ENCODE results near the gene ADCY10. TPM values are rescaled to one million over a fixed set of nuclear protein-coding genes. Genes with fewer than 3 reads are reported as not detected.
A peak's percentile ranks its signal among the peaks of the same experiment; 100 is the strongest.

Gene ADCY10
- total and polyA plus RNA-seq, 2 of the 8 experiments (the other 6 are each of a cell fraction or from before 2014, with no cell fraction given): 0.02 TPM; not detected in 1

- FAIRE-seq (no peak), DNase-seq (ENCODE audit: low read depth in 1 of 2, low spot score in 2 of 2) (no peak)
- H2AK5ac ChIP-seq (ENCODE audit: low read depth, low read length): 0 out of 2 replicates have a peak overlapping the region, but pooled peaks have one; percentile 18
- H2BK20ac ChIP-seq (ENCODE audit: low read length): no peak overlapping the region
- H3K27ac ChIP-seq (ENCODE audit: low read depth, low read length): no peak overlapping the region
- H2BK12ac ChIP-seq (ENCODE audit: low read depth, low read length): no peak overlapping the region
- CTCF ChIA-PET (ENCODE audit: partially characterized antibody): no interaction called here
- no peak overlapping the region for H3K4me2 ChIP-seq (ENCODE audit: insufficient read depth in 1 of 2, low read depth in 2 of 2, low read length in 2 of 2)
- no peaks in the 10 kb centered on the region for H3K79me1 ChIP-seq (ENCODE audit: low read depth, low read length)
- H3K23ac ChIP-seq (ENCODE audit: insufficient read length): no peak overlapping the region
- peaks cover 13 to 17% of the 10 kb centered on the region in 2 experiments for H3K9me3 ChIP-seq (ENCODE audit: insufficient read depth in 2 of 2, low read depth in 1 of 2, low read length in 1 of 2)
- no peaks in the 10 kb centered on the region for H4K20me1 ChIP-seq (replicated peaks in 1 of 2; ENCODE audit: control insufficient read depth in 1 of 2, insufficient read depth in 2 of 2, low read length in 2 of 2)
- peaks cover 0 to under 1% (median 0%) of the 10 kb centered on the region in 4 experiments; a peak in 1 of 7 replicates for H3K4me1 ChIP-seq (replicated peaks in 1 of 4; ENCODE audit: control insufficient read depth in 3 of 4, insufficient read depth in 4 of 4, low read length in 3 of 4)
- H2AFZ ChIP-seq (ENCODE audit: low read length): no peak overlapping the region
- H2BK5ac ChIP-seq (ENCODE audit: low read depth, low read length): no peak overlapping the region
- H2BK15ac ChIP-seq (ENCODE audit: low read length): no peak overlapping the region
- no peak overlapping the region for H4K91ac ChIP-seq (replicated peaks; ENCODE audit: insufficient read length, low read length)
- H4K5ac ChIP-seq (ENCODE audit: insufficient read length, low read depth, low read length): no peak overlapping the region
- H3K23me2 ChIP-seq (ENCODE audit: low read depth, low read length): no peaks in the 10 kb centered on the region
- H3K79me2 ChIP-seq (ENCODE audit: control insufficient read depth in 1 of 2, insufficient read depth in 2 of 2, low read length in 2 of 2): no peaks in the 10 kb centered on the region
- no peaks in the 10 kb centered on the region for H3K27me3 ChIP-seq (replicated peaks in 1 of 4; ENCODE audit: control insufficient read depth in 3 of 4, extremely low read depth in 1 of 4, insufficient read depth in 3 of 4, low read length in 3 of 4)
- POLR2A ChIA-PET (ENCODE audit: partially characterized antibody): interaction anchor here (0.6 kb wide), 1 partner anchor 133 kb away, joined by 4 read pairs; no protein-coding TSS in a partner anchor
- H2BK120ac ChIP-seq (replicated peaks; ENCODE audit: low read depth, low read length): no peak overlapping the region
- H3K4me3 ChIP-seq (ENCODE audit: extremely low read depth in 1 of 4, insufficient read depth in 2 of 4, low read depth in 3 of 4, low read length in 4 of 4): no peak overlapping the region
- no peak overlapping the region for H3K56ac ChIP-seq (replicated peaks; ENCODE audit: insufficient read length, low read depth, low read length)
- WGBS, 2 experiments (ENCODE audit: extremely low coverage in 1 of 2, insufficient coverage in 1 of 2, insufficient read length in 1 of 2, insufficient replicate concordance in 2 of 2, low coverage in 1 of 2, low lambda C conversion rate in 2 of 2, missing lambda C conversion rate in 1 of 2): 93% methylated on average over 2 of the region's 2 CpGs; no CpG with 5 or more reads in 1 of the 2 experiments
- no peak overlapping the region for H3K18ac ChIP-seq (ENCODE audit: extremely low read depth, low read length)
- no peak overlapping the region for H4K8ac ChIP-seq (ENCODE audit: extremely low read depth, insufficient read depth, low read length)
- no peak overlapping the region for H3K4ac ChIP-seq (replicated peaks; ENCODE audit: insufficient read length, low read depth, low read length)
- no peak overlapping the region for H3K14ac ChIP-seq (ENCODE audit: insufficient read length)
- no peak overlapping the region for H3K9ac ChIP-seq (replicated peaks in 1 of 4; ENCODE audit: extremely low read depth in 1 of 4, low read depth in 3 of 4, low read length in 3 of 4)
- no peaks in the 10 kb centered on the region; a peak in 1 of 8 replicates for H3K36me3 ChIP-seq (ENCODE audit: control insufficient read depth in 2 of 4, insufficient read depth in 4 of 4, low read length in 3 of 4)
- no peak for TF ChIP-seq SP1 (IDR thresholded peaks at IDR 0.05; ENCODE audit: low read depth, low read length)
- no peak for TF ChIP-seq MAFK (IDR thresholded peaks at IDR 0.05; ENCODE audit: low read depth, low read length)
- no peak for TF ChIP-seq ATF3 (IDR thresholded peaks at IDR 0.05; ENCODE audit: insufficient read depth, low read depth, low read length)
- TF ChIP-seq POU5F1 (IDR thresholded peaks at IDR 0.05; ENCODE audit: low read depth, low read length): no peak
- TF ChIP-seq ATF2 (IDR thresholded peaks at IDR 0.05; ENCODE audit: low read length): no peak
- TF ChIP-seq RNF2 (IDR thresholded peaks at IDR 0.05; ENCODE audit: borderline replicate concordance, low read depth, low read length, missing control alignments, poor library complexity, severe bottlenecking): no peak
- TF ChIP-seq EZH2 (IDR thresholded peaks at IDR 0.05; ENCODE audit: low read depth, low read length, severe bottlenecking): no peak
- no peak for TF ChIP-seq EP300 (IDR thresholded peaks at IDR 0.05; ENCODE audit: borderline replicate concordance in 1 of 2, low read depth in 2 of 2, low read length in 2 of 2)
- TF ChIP-seq CTBP2 (IDR thresholded peaks at IDR 0.05; ENCODE audit: borderline replicate concordance, insufficient read depth, insufficient read length, low read length): no peak
- TF ChIP-seq SIX5 (IDR thresholded peaks at IDR 0.05; ENCODE audit: low read depth, low read length): no peak
- no peak for TF ChIP-seq TCF12 (IDR thresholded peaks at IDR 0.05; ENCODE audit: low read depth, low read length)
Measured at GRCh38 chr1:167910530-167910929, 3.4 kb downstream of the ADCY10 start.
